Activated CD4-positive, alpha-beta T cell treated with anti-CD3 and anti-CD28 coated beads, Interleukin-2, amount 10 ng/mL, durations not matched to agents 24 days and 14 days (primary cell): ENCODE data around the gene SCAF1. TPM values are rescaled to one million over a fixed set of nuclear protein-coding genes. Genes with fewer than 3 reads are reported as not detected.

Experiments used
- DNase-seq: peaks from one replicate; pipeline ENCODE4 v3.0.0; 2022
- H3K27ac Mint-ChIP-seq: one replicate; pipeline ENCODE4 v1.8.0; 2022; ENCODE audit warnings: mild to moderate bottlenecking, mixed read lengths
- H3K27me3 Mint-ChIP-seq: one replicate; pipeline ENCODE4 v1.8.0; 2022; ENCODE audit warnings: mixed read lengths
- H3K36me3 Mint-ChIP-seq: one replicate; pipeline ENCODE4 v1.8.0; 2022; ENCODE audit warnings: low read depth, mild to moderate bottlenecking, mixed read lengths
- H3K4me1 Mint-ChIP-seq: one replicate; pipeline ENCODE4 v1.8.0; 2021; ENCODE audit warnings: mixed read lengths
- H3K4me3 Mint-ChIP-seq: one replicate; pipeline ENCODE4 v1.8.0; 2022; ENCODE audit warnings: mild to moderate bottlenecking, moderate library complexity, mixed read lengths
- H3K9me3 Mint-ChIP-seq: one replicate; pipeline ENCODE4 v1.8.0; 2021; ENCODE audit warnings: mixed read lengths
- intact Hi-C: fragments of 100-400 bp; cut with micrococcal nuclease; formaldehyde crosslinking; loops from one replicate; pipeline ENCODE4 v1.15.1; 2023
- total RNA-seq: library from RNA; stranded (reverse); gene quantifications from 2 replicates; pipeline ENCODE4 v1.2.3, GENCODE V29; 2022

SCAF1 gene
- total RNA-seq, 1 donor from 2014 or later = 84.9 TPM

DNA sequence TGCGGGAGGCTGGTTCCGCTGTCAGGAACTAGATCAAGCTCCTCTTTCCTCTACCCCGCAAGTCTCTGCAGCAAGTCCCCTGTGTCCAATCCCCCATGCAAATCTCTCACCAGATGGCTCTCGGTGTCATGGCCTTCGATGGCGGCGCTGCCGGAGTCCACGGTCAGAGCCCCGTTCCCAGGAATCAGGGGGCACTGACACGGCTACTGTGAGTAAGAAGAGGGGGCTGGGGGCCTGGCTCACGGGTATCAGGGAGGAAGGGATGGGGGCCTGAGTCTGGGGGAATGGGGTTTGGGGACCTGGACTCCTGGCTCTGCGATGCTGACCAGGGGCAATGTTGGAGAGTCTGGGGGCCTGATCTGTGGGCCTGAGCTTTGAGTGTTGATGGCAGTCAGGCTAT is 4.0 kb downstream of the SCAF1 start:
- H3K27me3 Mint-ChIP-seq = no peaks in the 10 kb centered on the region
- no peak overlapping the region for H3K4me3 Mint-ChIP-seq
- H3K27ac Mint-ChIP-seq = no peak overlapping the region
- no peak for DNase-seq
- intact Hi-C loops = no loop called here
- H3K4me1 Mint-ChIP-seq = peaks cover 25% of the 10 kb centered on the region
- H3K9me3 Mint-ChIP-seq = no peaks in the 10 kb centered on the region
- H3K36me3 Mint-ChIP-seq = peaks cover 29% of the 10 kb centered on the region

DNA sequence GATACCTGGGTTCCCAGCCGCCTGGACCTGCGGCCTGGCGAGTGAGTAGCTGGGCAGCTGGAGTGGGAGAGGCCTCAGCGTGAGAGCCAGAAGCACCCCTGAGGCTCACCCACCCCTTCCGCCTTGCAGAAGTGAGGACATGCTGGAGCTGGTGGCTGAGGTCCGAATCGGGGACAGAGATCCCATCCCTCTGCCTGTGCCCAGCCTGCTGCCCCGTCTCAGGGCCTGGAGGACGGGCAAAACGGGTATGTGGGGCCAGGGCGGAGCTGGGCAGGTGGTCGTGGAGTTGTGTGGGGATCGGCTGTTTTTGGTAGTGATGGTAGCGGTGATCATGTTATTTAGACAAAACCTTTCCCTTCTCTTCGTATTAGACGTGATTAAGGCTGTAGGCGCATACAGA is 4.6 kb downstream of the SCAF1 start:
- Mint-ChIP-seq H3K4me1 (peaks cover 23% of the 10 kb centered on the region), H3K4me3 (no peak overlapping the region), H3K27ac (no peak overlapping the region), H3K27me3 (no peaks in the 10 kb centered on the region), H3K36me3 (peaks cover 29% of the 10 kb centered on the region), H3K9me3 (no peaks in the 10 kb centered on the region)
- intact Hi-C loops = no loop called here
- DNase-seq = no peak

- peaks cover 44% of the 10 kb centered on the region for H3K36me3 Mint-ChIP-seq
- DNase-seq = no peak
- H3K27ac Mint-ChIP-seq = no peak overlapping the region
- no peaks in the 10 kb centered on the region for H3K27me3 Mint-ChIP-seq
- intact Hi-C loops = no loop called here
- H3K9me3 Mint-ChIP-seq = no peaks in the 10 kb centered on the region
- no peaks in the 10 kb centered on the region for H3K4me1 Mint-ChIP-seq
- H3K4me3 Mint-ChIP-seq = no peak overlapping the region
These were observed 9.2 kb downstream of the SCAF1 start for GRCh38 chr19:49651029-49651819.

GRCh38 chr19:49651820-49652550 is 10.0 kb downstream of the SCAF1 start:
- no peak for DNase-seq
- Mint-ChIP-seq H3K4me1 (no peaks in the 10 kb centered on the region), H3K4me3 (no peak overlapping the region), H3K9me3 (no peaks in the 10 kb centered on the region), H3K36me3 (peaks cover 44% of the 10 kb centered on the region), H3K27ac (no peak overlapping the region), H3K27me3 (no peaks in the 10 kb centered on the region)
- intact Hi-C loops = no loop called here

GRCh38 chr19:49652551-49653465 is 10.8 kb downstream of the SCAF1 start:
- Mint-ChIP-seq H3K4me1 (peaks cover 1% of the 10 kb centered on the region), H3K36me3 (peaks cover 46% of the 10 kb centered on the region), H3K9me3 (no peaks in the 10 kb centered on the region), H3K4me3 (no peak overlapping the region), H3K27ac (no peak overlapping the region), H3K27me3 (no peaks in the 10 kb centered on the region)
- intact Hi-C loops = no loop called here
- DNase-seq = no peak

DNA sequence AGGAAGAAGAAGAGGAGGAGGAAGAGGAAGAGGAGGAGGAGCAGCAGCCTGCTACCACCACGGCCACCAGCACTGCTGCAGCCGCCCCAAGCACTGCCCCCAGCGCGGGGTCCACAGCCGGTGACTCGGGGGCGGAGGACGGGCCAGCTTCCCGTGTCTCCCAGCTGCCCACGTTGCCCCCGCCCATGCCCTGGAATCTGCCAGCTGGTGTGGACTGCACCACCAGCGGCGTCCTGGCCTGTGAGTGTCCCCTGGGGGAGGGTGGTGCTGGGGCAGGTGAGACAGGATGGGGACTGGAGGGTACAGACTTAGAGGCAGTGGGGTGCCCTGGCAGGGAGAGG is 11.4 kb downstream of the SCAF1 start:
- Mint-ChIP-seq H3K9me3 (no peaks in the 10 kb centered on the region), H3K27ac (no peak overlapping the region), H3K27me3 (no peaks in the 10 kb centered on the region), H3K4me3 (no peak overlapping the region), H3K36me3 (peaks cover 45% of the 10 kb centered on the region), H3K4me1 (peaks cover 1% of the 10 kb centered on the region)
- DNase-seq = no peak
- intact Hi-C loops = no loop called here

- Mint-ChIP-seq H3K9me3 (no peaks in the 10 kb centered on the region), H3K27ac (no peak overlapping the region), H3K27me3 (no peaks in the 10 kb centered on the region), H3K36me3 (peaks cover 47% of the 10 kb centered on the region), H3K4me1 (peaks cover 1% of the 10 kb centered on the region), H3K4me3 (no peak overlapping the region)
- intact Hi-C loops = no loop called here
- no peak for DNase-seq
These were observed 12.6 kb downstream of the SCAF1 start for GRCh38 chr19:49654581-49654980.

- H3K36me3 Mint-ChIP-seq = peaks cover 55% of the 10 kb centered on the region
- H3K4me3 Mint-ChIP-seq = no peak overlapping the region
- no peaks in the 10 kb centered on the region for H3K27me3 Mint-ChIP-seq
- no peaks in the 10 kb centered on the region for H3K9me3 Mint-ChIP-seq
- peaks cover 5% of the 10 kb centered on the region for H3K4me1 Mint-ChIP-seq
- H3K27ac Mint-ChIP-seq = no peak overlapping the region
- DNase-seq = no peak
- intact Hi-C loops = no loop called here
These were observed 13.8 kb downstream of the SCAF1 start for GRCh38 chr19:49655570-49656455.

DNA sequence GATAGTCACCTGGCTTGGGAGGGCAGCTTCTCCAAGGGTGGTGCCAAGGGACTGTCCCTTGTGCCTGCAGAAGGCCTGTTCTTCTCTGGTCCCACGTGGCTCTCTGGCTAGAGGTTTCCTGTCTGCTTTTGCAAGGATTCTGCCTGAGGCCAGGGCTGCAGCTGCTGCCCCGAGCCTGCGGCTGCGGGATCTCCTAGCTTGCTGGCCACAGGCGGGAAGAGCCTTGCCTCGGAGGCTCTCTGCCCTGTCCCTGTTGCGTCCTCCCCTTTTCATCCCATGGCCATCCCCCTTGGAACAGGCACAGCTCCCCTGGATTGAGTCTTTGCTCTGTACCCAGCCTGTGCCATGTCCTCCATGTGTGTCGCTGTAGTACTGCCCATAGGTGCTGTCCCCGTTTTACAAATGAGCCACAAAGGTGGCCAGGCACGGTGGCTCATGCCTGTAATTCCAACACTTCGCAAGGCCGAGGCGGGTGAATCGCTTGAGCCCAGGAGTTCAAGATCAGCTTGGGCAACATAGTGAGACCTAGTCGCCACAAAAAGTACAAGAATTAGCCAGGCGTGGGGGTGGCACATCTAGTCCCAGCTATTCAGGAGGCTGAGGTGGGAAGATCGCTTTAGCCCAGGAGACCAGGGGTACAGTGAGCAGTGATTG is 14.6 kb downstream of the SCAF1 start:
- Mint-ChIP-seq H3K9me3 (no peaks in the 10 kb centered on the region), H3K36me3 (peaks cover 53% of the 10 kb centered on the region), H3K4me3 (no peak overlapping the region), H3K27ac (no peak overlapping the region), H3K27me3 (no peaks in the 10 kb centered on the region), H3K4me1 (peaks cover 5% of the 10 kb centered on the region)
- intact Hi-C loops = no loop called here
- DNase-seq = no peak

DNA sequence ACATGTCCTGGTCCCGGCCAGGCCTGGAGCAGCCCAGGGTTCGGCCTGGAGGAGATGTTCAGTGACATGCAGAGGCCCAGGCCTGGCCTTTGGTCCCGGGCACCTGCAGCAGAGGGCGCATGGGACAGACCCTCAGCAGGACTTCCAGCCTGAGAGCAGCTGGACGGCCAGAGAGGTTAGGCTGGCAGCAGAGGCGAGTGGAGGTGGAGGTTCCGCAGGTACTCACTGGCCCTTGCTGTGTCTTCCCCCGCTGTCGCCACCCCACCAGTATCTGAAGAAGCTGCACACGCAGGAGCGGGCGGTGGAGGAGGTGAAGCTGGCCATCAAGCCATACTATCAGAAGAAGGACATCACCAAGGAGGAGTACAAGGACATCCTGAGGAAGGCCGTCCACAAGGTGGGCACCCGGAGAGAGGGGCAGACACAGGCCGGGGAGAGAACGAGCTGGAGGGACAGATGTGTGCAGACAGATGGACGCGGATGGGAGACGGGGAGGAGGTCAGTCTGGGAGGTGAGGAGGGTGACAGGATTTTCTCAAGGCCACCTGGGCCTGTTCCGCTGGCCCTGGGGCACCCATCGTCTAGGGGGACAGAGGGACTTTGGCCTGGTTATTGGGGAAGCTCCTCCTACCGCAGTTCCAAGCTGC is 15.6 kb downstream of the SCAF1 start:
- H3K36me3 Mint-ChIP-seq = peaks cover 56% of the 10 kb centered on the region
- intact Hi-C loops = no loop called here
- H3K27me3 Mint-ChIP-seq = no peaks in the 10 kb centered on the region
- H3K27ac Mint-ChIP-seq = no peak overlapping the region
- peaks cover 5% of the 10 kb centered on the region for H3K4me1 Mint-ChIP-seq
- no peak overlapping the region for H3K4me3 Mint-ChIP-seq
- H3K9me3 Mint-ChIP-seq = no peaks in the 10 kb centered on the region
- DNase-seq = no peak

DNA sequence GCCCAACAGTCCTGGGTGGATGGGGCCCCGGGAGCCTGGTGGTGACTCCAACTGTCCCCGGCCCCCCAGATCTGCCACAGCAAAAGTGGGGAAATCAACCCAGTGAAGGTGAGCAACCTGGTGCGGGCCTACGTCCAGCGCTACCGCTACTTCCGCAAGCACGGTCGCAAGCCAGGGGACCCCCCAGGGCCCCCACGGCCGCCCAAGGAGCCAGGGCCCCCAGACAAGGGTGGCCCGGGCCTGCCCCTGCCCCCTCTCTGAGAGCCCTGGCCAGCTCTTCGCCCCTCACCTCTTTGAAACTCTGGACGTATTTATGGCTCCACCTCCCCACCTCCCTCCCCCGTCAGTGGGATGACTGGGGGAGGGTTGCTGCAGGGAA is 16.1 kb downstream of the SCAF1 start:
- Mint-ChIP-seq H3K4me3 (no peak overlapping the region), H3K4me1 (peaks cover 9% of the 10 kb centered on the region), H3K27me3 (no peaks in the 10 kb centered on the region), H3K27ac (no peak overlapping the region), H3K9me3 (no peaks in the 10 kb centered on the region), H3K36me3 (peaks cover 56% of the 10 kb centered on the region)
- DNase-seq = no peak
- intact Hi-C loops = no loop called here

DNA sequence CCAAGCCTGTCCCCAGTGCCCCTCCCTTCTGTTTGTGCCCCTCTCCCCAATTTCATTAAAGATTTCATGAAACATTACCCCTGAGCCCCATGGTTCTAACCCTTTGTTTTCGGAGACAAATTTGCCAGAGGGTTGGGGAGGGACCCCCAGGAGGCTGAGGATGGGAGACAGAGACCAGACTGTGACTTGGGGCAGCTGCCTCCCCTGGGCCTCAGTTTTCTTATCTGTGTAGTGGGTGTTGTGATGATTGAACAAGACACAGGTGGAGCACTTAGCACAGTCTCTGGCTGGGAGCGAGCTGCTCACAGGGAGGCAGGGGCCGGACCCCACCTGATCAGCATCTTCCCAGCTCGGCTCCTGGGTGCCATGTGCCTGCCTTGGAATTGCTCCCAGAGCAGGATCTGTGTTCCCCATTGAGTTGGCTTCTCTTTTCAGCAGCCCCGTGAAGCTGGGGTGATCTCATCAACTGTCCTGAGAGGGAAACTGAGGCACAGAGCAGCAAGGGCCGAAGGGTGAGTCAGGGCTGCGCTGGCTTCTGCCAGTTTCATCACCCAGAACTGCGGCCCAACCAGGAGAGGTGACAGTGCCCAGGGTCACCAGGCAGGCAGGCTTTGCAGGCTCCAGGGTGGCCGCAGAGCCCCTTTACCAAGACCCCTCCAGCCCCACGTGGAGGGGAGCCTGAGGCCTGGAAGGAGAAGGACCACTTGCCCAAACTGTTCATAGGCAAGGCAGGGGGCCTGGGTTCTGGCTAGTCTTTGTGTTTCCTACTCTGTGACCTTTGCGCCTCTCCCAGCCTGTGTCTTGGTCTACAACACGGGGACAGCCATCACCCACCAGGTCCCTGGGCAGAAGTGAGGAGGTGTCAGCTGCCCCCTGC is 16.8 kb downstream of the SCAF1 start:
- Mint-ChIP-seq H3K9me3 (no peaks in the 10 kb centered on the region), H3K4me1 (peaks cover 13% of the 10 kb centered on the region), H3K27ac (no peak overlapping the region), H3K27me3 (no peaks in the 10 kb centered on the region), H3K36me3 (peaks cover 55% of the 10 kb centered on the region), H3K4me3 (no peak overlapping the region)
- intact Hi-C loops = no loop called here
- DNase-seq = no peak
